ES-I3 (cell line): ENCODE data around the gene NUTM2D.
A peak's percentile ranks its signal among the peaks of the same experiment; 100 is the strongest.
"Not testable (repeated sequence)": the region's sequence is repeated elsewhere in the genome, so short reads cannot be mapped to it uniquely, and the experiment has no call there.

Experiments used
- H3K36me3 ChIP-seq: 2 replicates; pipeline ENCODE4 v1.6.1; 2013; ENCODE audit warnings: mild to moderate bottlenecking, low read length, control low read depth, moderate library complexity; ENCODE audit not compliant: insufficient read depth
- H3K4me1 ChIP-seq: 2 replicates; pipeline ENCODE4 v1.6.1; 2013; ENCODE audit warnings: mild to moderate bottlenecking, control low read depth, low read length; ENCODE audit not compliant: insufficient read depth
- H3K9ac ChIP-seq: 2 replicates; pipeline ENCODE4 v1.6.1; 2013; ENCODE audit warnings: low read depth, mild to moderate bottlenecking, low read length, moderate library complexity
- H3K9me3 ChIP-seq: 2 replicates; pipeline ENCODE4 v1.6.1; 2013; ENCODE audit warnings: mild to moderate bottlenecking, low read length, moderate library complexity; ENCODE audit not compliant: control insufficient read depth, insufficient read depth

NUTM2D gene

DNA sequence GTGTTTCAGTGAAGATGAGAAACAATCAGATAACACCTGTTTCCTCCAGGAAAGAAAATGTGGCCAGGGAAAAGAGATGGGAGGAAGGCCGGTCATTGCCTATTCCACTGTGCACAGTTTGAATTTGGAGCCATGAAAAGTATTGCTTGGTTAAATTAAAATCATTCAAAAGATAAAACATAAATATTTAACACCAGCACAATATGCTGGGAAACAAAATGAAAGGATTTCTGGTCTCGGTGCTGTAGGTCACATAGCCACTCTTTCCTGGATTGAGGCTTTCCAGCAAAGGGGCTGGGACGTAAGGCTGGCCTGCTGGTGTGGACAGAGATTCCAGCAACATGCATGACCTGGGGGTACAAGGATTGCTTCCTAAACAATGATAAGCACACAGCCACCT is at the start of gene NUTM2D:
Gene NUTM2D, plus strand, starts transcription at position 301 of the 400 bp plus-strand sequence. CDS start 522 bp downstream, outside the sequence.
- not testable (repeated sequence) for H3K9ac ChIP-seq, H3K36me3 ChIP-seq, H3K4me1 ChIP-seq, H3K9me3 ChIP-seq

DNA sequence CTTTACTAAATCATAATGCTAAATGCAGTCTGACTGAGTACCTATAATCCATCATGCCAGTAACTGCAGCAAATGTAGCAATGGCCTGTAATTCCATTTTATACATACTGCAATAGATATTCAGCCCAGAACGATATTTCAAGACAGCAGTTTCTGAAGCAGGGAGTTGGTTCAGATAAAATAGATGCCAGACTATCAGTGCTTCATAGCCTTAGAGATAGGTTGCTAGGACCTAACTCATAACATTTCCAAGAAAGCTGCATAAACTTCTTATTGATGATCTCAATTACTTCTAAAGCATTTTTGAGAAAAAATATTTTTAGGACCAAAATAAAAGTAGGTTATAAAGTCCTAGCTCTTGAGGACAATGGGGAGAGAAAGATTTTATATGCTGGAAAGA is 48.8 kb upstream of the NUTM2D start:
- not testable (repeated sequence) for H3K4me1 ChIP-seq, H3K36me3 ChIP-seq, H3K9ac ChIP-seq, H3K9me3 ChIP-seq

DNA sequence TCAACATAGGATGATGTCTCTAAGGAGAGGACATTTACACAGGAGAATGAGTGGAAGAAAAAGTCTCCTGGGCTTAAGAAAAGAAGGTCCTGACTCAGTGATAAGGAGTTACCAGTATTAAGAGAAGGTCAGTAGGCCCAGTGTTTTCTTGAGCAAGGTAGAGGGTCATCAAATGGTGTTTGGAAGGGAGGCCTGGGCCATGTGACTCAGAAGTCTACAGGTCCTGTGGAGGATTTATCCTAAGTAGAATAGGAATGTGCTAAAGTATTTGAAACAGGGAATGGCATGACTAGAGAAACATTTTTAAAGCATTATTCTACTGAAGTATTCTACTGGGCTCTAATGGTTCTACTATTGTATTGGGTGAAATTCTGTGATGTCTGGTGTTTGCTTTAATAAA is 47.9 kb upstream of the NUTM2D start:
- H3K36me3 ChIP-seq, H3K9ac ChIP-seq, H3K9me3 ChIP-seq, H3K4me1 ChIP-seq: not testable (repeated sequence)

GRCh38 chr10:87311521-87311920 is 46.0 kb upstream of the NUTM2D start:
- H3K9ac ChIP-seq, H3K4me1 ChIP-seq, H3K9me3 ChIP-seq, H3K36me3 ChIP-seq: not testable (repeated sequence)

- not testable (repeated sequence) for H3K9me3 ChIP-seq, H3K4me1 ChIP-seq, H3K9ac ChIP-seq, H3K36me3 ChIP-seq
Measured at GRCh38 chr10:87313649-87314359, 43.7 kb upstream of the NUTM2D start.

- not testable (repeated sequence) for H3K9me3 ChIP-seq, H3K9ac ChIP-seq, H3K4me1 ChIP-seq, H3K36me3 ChIP-seq
Measured at GRCh38 chr10:87314360-87314973, 43.1 kb upstream of the NUTM2D start.

DNA sequence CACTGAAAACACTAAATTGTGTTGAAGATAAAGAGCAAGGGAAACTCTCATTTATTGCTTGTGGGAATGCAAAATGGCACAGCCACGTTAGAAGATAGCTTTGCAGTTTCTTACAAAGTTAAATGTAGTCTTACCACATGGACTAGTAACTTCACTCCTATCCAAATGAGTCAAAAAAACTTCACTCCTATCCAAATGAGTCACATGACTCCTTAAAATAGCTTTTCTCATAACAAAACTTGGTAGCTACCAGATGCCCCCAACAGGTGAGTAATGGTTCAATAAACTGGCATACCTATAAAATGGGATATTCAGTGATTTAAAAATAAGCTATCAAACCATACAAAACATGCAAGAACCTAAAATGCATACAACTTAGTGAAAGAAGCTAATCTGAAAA is 36.0 kb upstream of the NUTM2D start:
- not testable (repeated sequence) for H3K36me3 ChIP-seq, H3K9ac ChIP-seq, H3K9me3 ChIP-seq, H3K4me1 ChIP-seq

DNA sequence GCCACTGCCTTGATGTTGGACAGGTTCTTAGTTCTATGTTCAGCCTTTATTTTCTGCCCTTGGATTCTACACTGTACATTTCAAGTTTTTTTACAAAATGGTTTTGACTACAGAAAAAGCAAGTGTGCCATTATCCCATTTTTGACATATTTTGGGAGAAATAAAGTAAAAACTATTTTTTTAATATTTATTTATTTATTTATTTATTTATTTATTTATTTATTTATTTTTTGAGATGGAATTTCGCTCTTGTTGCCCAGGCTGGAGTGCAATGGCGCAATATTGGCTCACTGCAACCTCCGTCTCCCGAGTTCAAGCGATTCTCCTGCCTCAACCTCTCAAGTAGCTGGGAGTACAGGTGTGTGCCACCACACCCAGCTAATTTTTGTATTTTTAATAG is 33.0 kb upstream of the NUTM2D start:
- H3K4me1 ChIP-seq, H3K9ac ChIP-seq, H3K9me3 ChIP-seq, H3K36me3 ChIP-seq: not testable (repeated sequence)

DNA sequence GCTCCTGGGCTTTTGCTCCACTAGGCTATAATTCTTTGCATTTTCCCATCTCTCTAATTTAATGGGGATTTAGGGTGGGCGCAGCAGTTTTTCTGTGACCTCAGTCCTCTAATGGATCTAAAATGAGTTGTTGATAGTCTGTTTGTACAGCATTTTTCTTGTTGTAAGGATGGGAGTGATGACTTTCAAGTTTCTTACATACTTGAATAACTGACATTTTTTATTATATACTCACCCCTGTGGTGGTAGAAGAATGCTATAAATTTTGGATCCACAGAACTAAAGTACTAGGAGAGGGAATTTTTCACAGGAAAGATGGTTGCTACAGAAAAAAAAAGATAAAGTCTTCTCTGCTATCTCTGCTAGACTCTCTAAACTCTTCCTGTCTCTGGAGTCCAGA is 29.6 kb upstream of the NUTM2D start:
- H3K9me3 ChIP-seq, H3K4me1 ChIP-seq, H3K9ac ChIP-seq, H3K36me3 ChIP-seq: not testable (repeated sequence)

GRCh38 chr10:87329131-87329530 is 28.4 kb upstream of the NUTM2D start:
- not testable (repeated sequence) for H3K9ac ChIP-seq, H3K36me3 ChIP-seq, H3K9me3 ChIP-seq, H3K4me1 ChIP-seq

DNA sequence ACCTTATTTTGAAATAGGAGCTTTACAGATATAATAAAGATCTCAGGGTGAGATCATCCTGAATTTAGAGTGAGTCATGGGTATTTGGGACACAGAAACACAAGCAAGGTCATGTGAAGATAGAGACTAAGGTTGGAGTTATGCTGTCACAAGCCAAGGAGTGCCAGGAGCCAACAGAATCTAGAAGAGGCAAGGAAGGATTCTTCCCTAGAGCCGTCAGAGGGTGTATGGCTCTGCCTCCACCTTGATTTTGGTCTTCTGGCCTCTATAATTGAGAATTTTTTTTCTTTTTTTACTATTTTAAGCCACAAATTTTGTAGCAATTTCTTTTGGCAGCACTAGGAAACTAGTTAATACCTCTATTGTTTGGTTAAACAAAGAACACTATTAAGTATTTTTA is 24.9 kb upstream of the NUTM2D start:
- not testable (repeated sequence) for H3K9me3 ChIP-seq, H3K9ac ChIP-seq, H3K36me3 ChIP-seq, H3K4me1 ChIP-seq

- H3K36me3 ChIP-seq, H3K9me3 ChIP-seq, H3K4me1 ChIP-seq, H3K9ac ChIP-seq: not testable (repeated sequence)
Measured at GRCh38 chr10:87340411-87340810, 17.1 kb upstream of the NUTM2D start.

GRCh38 chr10:87341546-87342142 is 15.9 kb upstream of the NUTM2D start:
- H3K36me3 ChIP-seq, H3K9me3 ChIP-seq, H3K4me1 ChIP-seq: not testable (repeated sequence)
- H3K9ac ChIP-seq, result peak overlapping the region; percentile 55; the same call in 1 of the 2 replicates

- H3K9me3 ChIP-seq, H3K4me1 ChIP-seq, H3K36me3 ChIP-seq: not testable (repeated sequence)
- peak overlapping the region; percentile 55; the same call in 1 of the 2 replicates for H3K9ac ChIP-seq
Measured at GRCh38 chr10:87342249-87342710, 15.3 kb upstream of the NUTM2D start.

GRCh38 chr10:87342711-87343258 is 14.8 kb upstream of the NUTM2D start:
- H3K9ac ChIP-seq, result peak overlapping the region; percentile 55; the same call in 1 of the 2 replicates
- H3K9me3 ChIP-seq, H3K36me3 ChIP-seq, H3K4me1 ChIP-seq: not testable (repeated sequence)
